NCI-H345 treated with DMSO at 0.1 percent for 48 hours (cell line): ENCODE data around the gene ACAP3.

ENCODE experiments used
- DNase-seq: peaks from one replicate; lab custom pipeline; 2025; ENCODE audit not compliant: unreplicated experiment; lab: John Stamatoyannopoulos, UW

Gene ACAP3

GRCh38 chr1:1303736-1304135, 4.0 kb downstream of the ACAP3 start:
- DNase-seq = no peak

DNA sequence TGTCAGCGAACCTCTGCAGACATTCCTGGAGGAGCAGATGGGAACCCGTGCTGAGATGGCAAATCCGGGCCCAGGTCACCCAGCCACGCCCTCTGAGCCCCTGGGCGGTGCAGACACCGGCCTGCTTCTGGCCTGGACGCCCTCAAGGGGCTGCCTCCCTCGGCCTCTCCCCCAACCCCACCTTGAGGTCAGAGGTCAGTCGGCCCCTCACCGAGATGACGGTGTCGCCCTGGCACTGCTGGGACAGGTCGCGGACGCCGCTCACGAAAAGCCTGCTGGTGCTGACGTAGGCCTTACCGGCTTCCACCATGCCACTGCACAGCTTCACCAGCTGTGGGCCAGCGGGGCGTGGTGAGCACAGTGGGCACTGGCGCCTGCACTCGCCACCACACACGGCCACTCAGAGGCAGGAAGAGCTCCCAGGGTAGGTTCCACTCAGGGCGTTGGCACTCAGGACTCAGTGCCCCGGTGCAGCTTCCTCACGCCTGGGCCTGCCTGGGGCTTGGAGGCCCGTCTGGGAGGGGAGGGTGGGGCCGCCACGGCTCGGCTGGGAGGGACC, 4.7 kb downstream of the ACAP3 start:
- no peak for DNase-seq

DNA sequence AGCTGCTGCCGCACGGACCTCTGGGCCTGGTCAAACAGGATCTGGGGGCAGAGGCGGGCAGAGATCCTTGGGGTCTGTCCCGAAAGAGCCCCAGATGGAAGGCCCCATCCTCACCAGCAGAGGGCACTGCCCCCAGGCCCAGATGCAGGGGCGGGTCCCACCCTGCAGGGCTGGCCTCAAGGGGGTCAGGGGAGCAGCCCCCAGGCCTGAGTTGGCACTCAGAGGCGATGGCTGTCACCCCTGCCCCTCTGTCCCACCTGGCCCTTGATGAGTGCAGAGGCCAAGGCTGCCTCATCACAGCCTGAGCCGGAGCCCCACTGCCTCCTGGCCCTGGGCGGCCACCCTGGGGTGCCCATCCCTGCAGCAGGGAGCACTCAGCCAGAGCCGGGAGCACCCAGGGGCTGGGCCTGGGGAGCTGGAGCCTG, 5.7 kb downstream of the ACAP3 start:
- DNase-seq = no peak

GRCh38 chr1:1300352-1300739, 7.4 kb downstream of the ACAP3 start:
- DNase-seq = no peak

DNA sequence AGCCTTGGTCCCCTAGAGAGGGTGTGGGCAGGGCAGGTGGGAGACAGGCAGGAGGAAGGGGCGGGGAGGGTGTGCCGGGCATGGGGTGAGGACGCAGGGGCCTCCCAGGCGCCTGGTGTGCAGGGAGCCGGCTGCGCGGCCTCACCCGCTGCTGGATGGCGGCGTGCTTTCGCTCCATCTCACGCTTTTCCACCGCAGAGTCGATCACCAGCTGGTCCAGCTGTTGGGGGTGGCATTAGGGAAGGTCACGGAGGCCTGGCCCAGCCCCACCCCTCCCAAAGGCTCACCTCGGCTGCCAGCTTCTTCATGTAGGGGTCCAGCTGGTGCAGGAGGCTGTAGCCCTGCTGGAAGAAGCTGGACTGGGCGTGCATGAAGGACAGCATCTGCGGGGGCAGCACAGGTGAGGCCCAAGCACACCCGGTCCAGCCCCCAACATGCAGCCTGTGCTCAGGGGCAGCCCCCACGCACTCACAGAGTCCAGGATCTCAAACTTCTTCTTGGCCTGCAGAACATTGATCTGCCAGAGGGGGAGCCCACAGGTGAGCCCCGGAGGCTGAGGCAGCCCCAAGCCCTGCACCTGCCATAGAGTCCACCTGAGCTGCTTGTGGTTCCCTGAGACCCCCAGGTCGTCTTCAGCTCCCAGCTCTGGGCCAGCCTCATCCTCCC, 7.9 kb downstream of the ACAP3 start:
- no peak for DNase-seq

- no peak for DNase-seq
Observed at GRCh38 chr1:1298861-1299685, 8.7 kb downstream of the ACAP3 start.

- no peak for DNase-seq
Observed at GRCh38 chr1:1297802-1298424, 9.8 kb downstream of the ACAP3 start.

- no peak for DNase-seq
Observed at GRCh38 chr1:1296070-1297061, 11.4 kb downstream of the ACAP3 start.

GRCh38 chr1:1295154-1295923, 12.4 kb downstream of the ACAP3 start:
- no peak for DNase-seq

GRCh38 chr1:1294250-1294890, 13.4 kb downstream of the ACAP3 start:
- DNase-seq = no peak

DNA sequence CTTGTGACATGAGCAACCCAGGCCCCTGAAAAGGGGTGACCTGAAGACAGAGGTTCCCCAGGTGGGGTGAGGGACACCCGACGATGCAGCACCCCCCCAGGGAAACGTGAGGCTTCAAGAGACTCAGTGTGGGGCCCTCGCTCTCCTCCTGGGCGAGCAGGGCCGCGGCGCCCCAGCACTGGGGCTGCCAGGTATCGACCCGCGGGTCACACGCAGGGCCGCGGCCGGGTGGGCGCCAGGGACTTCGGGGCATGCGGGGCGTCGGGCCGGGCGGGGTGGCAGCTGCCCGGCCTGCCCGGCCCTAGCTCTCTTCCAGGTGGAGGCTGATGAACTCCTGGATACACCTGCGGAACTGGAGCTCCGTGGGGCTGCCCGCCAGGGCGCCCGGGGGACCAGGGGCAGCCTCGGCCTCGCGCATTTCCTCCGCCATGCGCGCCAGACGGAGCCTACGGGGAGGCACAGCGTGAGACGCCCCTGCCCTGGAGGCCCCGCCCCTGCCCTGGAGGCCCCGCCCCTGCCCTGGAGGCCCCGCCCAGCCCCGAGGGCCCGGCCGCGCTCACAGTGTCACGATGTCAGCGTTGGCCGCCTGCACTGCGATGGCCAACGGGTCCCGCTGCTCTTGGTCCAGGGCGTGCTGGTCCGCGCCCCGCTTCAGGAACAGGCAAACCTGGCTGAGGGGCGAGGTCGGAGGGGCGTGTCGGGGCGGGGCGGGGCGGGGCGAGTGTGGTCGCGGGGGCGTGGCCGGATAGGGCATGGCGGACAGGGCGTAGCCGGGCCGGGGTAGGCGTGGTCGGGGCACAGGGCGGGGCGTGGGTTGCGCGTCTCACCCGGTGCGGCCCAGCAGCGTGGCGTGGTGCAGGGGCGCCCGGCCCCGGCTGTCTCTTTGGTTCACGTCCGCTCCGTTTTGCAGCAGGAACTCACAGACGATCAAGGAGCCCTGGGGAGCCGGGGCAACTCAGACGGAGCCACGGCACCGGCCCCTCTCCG, 14.2 kb downstream of the ACAP3 start:
- no peak for DNase-seq

GRCh38 chr1:1292851-1293250, 14.9 kb downstream of the ACAP3 start:
- no peak for DNase-seq

DNA sequence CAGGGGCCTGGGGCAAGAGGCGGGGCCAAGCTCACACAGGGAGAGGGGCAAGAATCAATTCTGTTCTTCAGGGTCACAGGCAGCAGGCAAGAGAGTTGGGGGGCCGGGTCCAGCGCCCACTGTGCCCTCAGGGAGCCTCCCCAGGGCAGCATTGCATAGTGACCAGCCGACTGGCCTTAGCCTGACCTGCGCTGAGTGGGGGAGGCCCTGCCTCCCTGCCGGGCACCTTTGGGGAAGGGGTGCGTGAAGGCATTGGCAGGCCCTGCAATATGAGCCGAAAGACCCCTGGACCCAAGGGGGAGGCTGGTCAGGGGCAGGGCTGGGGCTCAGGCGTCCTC, 15.3 kb downstream of the ACAP3 start:
- DNase-seq = no peak

GRCh38 chr1:1291548-1292441, 15.9 kb downstream of the ACAP3 start:
- peak; percentile 64 for DNase-seq

- peak; percentile 47 for DNase-seq
Observed at GRCh38 chr1:1291023-1291528, 16.7 kb downstream of the ACAP3 start.

GRCh38 chr1:1290238-1290731, 17.4 kb downstream of the ACAP3 start:
- DNase-seq = no peak
